ENCODE results near the gene CARD9. TPM values are rescaled to one million over a fixed set of nuclear protein-coding genes. Genes with fewer than 3 reads are reported as not detected.

Gene CARD9
- total and polyA plus RNA-seq, 2 of the 8 experiments (the other 6 are each of a cell fraction or from before 2014, with no cell fraction given) = 0.15 to 1.1 TPM

- Histone ChIP-seq H3K79me1 (ENCODE audit: low read depth, low read length) (no peaks in the 10 kb centered on the region), H3K4me3 (ENCODE audit: extremely low read depth in 1 of 4, insufficient read depth in 2 of 4, low read depth in 3 of 4, low read length in 4 of 4) (no peak overlapping the region), H2BK5ac (ENCODE audit: low read depth, low read length) (0 out of 2 replicates have a peak overlapping the region, but pooled peaks have one; percentile 24), H3K14ac (ENCODE audit: insufficient read length) (no peak overlapping the region), H2BK12ac (ENCODE audit: low read depth, low read length) (no peak overlapping the region), H4K5ac (ENCODE audit: insufficient read length, low read depth, low read length) (no peak overlapping the region), H3K4ac (replicated peaks; ENCODE audit: insufficient read length, low read depth, low read length) (no peak overlapping the region), H3K36me3 (ENCODE audit: control insufficient read depth in 2 of 4, insufficient read depth in 4 of 4, low read length in 3 of 4) (peaks cover 0 to 2% (median 0%) of the 10 kb centered on the region in 4 experiments; a peak in 1 of 8 replicates), H3K56ac (replicated peaks; ENCODE audit: insufficient read length, low read depth, low read length) (no peak overlapping the region), H4K91ac (replicated peaks; ENCODE audit: insufficient read length, low read length) (no peak overlapping the region), H3K27me3 (replicated peaks in 1 of 4; ENCODE audit: control insufficient read depth in 3 of 4, extremely low read depth in 1 of 4, insufficient read depth in 3 of 4, low read length in 3 of 4) (peaks cover 0 to 2% (median 0%) of the 10 kb centered on the region in 4 experiments; a peak in 2 of 7 replicates), H2AFZ (ENCODE audit: low read length) (no peak overlapping the region), H2BK120ac (replicated peaks; ENCODE audit: low read depth, low read length) (no peak overlapping the region), H3K9me3 (ENCODE audit: insufficient read depth in 2 of 2, low read depth in 1 of 2, low read length in 1 of 2) (peaks cover 0 to 3% of the 10 kb centered on the region in 2 experiments; a peak in 1 of 4 replicates), H3K4me2 (ENCODE audit: insufficient read depth in 1 of 2, low read depth in 2 of 2, low read length in 2 of 2) (no peak overlapping the region), H2BK20ac (ENCODE audit: low read length) (no peak overlapping the region), H3K27ac (ENCODE audit: low read depth, low read length) (no peak overlapping the region), H3K79me2 (ENCODE audit: control insufficient read depth in 1 of 2, insufficient read depth in 2 of 2, low read length in 2 of 2) (no peaks in the 10 kb centered on the region), H3K9ac (replicated peaks in 1 of 4; ENCODE audit: extremely low read depth in 1 of 4, low read depth in 3 of 4, low read length in 3 of 4) (no peak overlapping the region), H4K20me1 (replicated peaks in 1 of 2; ENCODE audit: control insufficient read depth in 1 of 2, insufficient read depth in 2 of 2, low read length in 2 of 2) (peaks cover 0 to 5% of the 10 kb centered on the region in 2 experiments), H3K23me2 (ENCODE audit: low read depth, low read length) (no peaks in the 10 kb centered on the region; the same call in 1 of the 2 replicates), H3K4me1 (replicated peaks in 1 of 4; ENCODE audit: control insufficient read depth in 3 of 4, insufficient read depth in 4 of 4, low read length in 3 of 4) (peaks cover 0 to 3% (median 0%) of the 10 kb centered on the region in 4 experiments; a peak in 1 of 7 replicates), H2BK15ac (ENCODE audit: low read length) (no peak overlapping the region), H3K23ac (ENCODE audit: insufficient read length) (no peak overlapping the region), H2AK5ac (ENCODE audit: low read depth, low read length) (no peak overlapping the region), H4K8ac (ENCODE audit: extremely low read depth, insufficient read depth, low read length) (peak overlapping the region; percentile 51), H3K18ac (ENCODE audit: extremely low read depth, low read length) (no peak overlapping the region)
- POLR2A ChIA-PET (ENCODE audit: partially characterized antibody) = interaction anchor here (0.8 to 15.8 kb wide), 11 partner anchors 7 to 357 kb away, joined by 3 to 137 read pairs (median 5); partner anchors contain the start of genes CARD9, ENTR1, PMPCA and SNAPC4
- FAIRE-seq (no peak), DNase-seq (ENCODE audit: low read depth in 1 of 2, low spot score in 2 of 2) (no peak)
- CTCF ChIA-PET (ENCODE audit: partially characterized antibody) = interaction anchor here (0.7 to 5.2 kb wide), 7 partner anchors 12 to 194 kb away, joined by 3 to 27 read pairs (median 4); no protein-coding TSS in a partner anchor
- WGBS, 2 experiments (ENCODE audit: extremely low coverage in 1 of 2, insufficient coverage in 1 of 2, insufficient read length in 1 of 2, insufficient replicate concordance in 2 of 2, low coverage in 1 of 2, low lambda C conversion rate in 2 of 2, missing lambda C conversion rate in 1 of 2) = 89% methylated on average over 17 of the region's 18 CpGs; no CpG with 5 or more reads in 1 of the 2 experiments
- no peak for TF ChIP-seq YY1 (IDR thresholded peaks at IDR 0.05; ENCODE audit: low read depth, low read length)
Observed at GRCh38 chr9:136368190-136368589, 5.3 kb downstream of the CARD9 start.
